Ishikawa (cell line): ENCODE results near the gene FGD2.

Experiments
- CEBPB ChIP-seq: IDR thresholded peaks from 2 replicates; pipeline ENCODE4 v1.6.1; 2012
- CREB1 ChIP-seq: IDR thresholded peaks from 2 replicates; pipeline ENCODE4 v1.6.1; 2012; ENCODE audit warnings: low read depth
- EGR1 ChIP-seq: IDR thresholded peaks from 2 replicates; pipeline ENCODE4 v1.6.1; 2012
- EP300 ChIP-seq: IDR thresholded peaks from 2 replicates; pipeline ENCODE4 v1.6.1; 2012; ENCODE audit warnings: borderline replicate concordance
- FOXM1 ChIP-seq: IDR thresholded peaks from 2 replicates; pipeline ENCODE4 v1.6.1; 2012; ENCODE audit warnings: low read depth, borderline replicate concordance
- NFIC ChIP-seq: IDR thresholded peaks from 2 replicates; pipeline ENCODE4 v1.6.1; 2012
- RAD21 ChIP-seq: IDR thresholded peaks from 2 replicates; pipeline ENCODE4 v1.6.1; 2012; ENCODE audit warnings: low read depth
- TAF1 ChIP-seq: IDR thresholded peaks from 2 replicates; pipeline ENCODE4 v1.6.1; 2012; ENCODE audit warnings: low read depth, mild to moderate bottlenecking
- TCF12 ChIP-seq: IDR thresholded peaks from 2 replicates; pipeline ENCODE4 v1.6.1; 2012; ENCODE audit warnings: low read depth
- TEAD4 ChIP-seq: IDR thresholded peaks from 2 replicates; pipeline ENCODE4 v1.6.1; 2012
- YY1 ChIP-seq: IDR thresholded peaks from 2 replicates; pipeline ENCODE4 v1.6.1; 2012; ENCODE audit warnings: low read depth
- ZBTB7A ChIP-seq: IDR thresholded peaks from 2 replicates; pipeline ENCODE4 v1.6.1; 2012; ENCODE audit warnings: low read depth
- TF ChIP-seq, protein P1 (sequence below): IDR thresholded peaks from 2 replicates; pipeline ENCODE4 v1.6.1; 2012
- TF ChIP-seq, protein P2 (sequence below): IDR thresholded peaks from 2 replicates; pipeline ENCODE4 v1.6.1; 2012
- TF ChIP-seq, protein P3 (sequence below): IDR thresholded peaks from 2 replicates; pipeline ENCODE4 v1.6.1; 2012; ENCODE audit warnings: low read depth, mild to moderate bottlenecking

The FGD2 gene

DNA sequence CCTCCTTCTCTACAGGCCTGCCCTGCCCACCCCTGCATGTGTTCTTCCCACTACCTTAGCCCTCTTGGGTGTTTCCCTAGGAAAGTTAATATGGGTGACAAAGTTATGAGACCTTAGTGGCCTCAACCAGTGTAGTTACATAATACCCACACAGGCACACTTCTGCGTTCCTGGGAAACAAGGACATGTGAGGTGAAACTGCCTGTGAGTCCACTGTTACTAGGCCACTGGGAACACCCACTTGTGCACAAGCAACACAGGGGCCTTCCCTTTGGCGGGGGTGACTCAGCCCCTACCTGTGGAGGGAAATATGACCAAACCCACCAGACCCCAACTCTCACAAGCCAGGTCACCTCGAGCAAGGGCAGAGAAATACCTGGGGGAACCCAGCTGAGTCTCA lies 38.2 kb upstream of the FGD2 start:
- TF ChIP-seq EP300 (no peak), TAF1 (no peak), EGR1 (no peak), RAD21 (no peak), CEBPB (no peak), ZBTB7A (no peak), NFIC (no peak), TCF12 (no peak), TEAD4 (no peak), YY1 (no peak)
- TF ChIP-seq, protein P1, sequence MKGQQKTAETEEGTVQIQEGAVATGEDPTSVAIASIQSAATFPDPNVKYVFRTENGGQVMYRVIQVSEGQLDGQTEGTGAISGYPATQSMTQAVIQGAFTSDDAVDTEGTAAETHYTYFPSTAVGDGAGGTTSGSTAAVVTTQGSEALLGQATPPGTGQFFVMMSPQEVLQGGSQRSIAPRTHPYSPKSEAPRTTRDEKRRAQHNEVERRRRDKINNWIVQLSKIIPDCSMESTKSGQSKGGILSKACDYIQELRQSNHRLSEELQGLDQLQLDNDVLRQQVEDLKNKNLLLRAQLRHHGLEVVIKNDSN = no peak
- TF ChIP-seq, protein P2, sequence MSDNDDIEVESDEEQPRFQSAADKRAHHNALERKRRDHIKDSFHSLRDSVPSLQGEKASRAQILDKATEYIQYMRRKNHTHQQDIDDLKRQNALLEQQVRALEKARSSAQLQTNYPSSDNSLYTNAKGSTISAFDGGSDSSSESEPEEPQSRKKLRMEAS = no peak

DNA sequence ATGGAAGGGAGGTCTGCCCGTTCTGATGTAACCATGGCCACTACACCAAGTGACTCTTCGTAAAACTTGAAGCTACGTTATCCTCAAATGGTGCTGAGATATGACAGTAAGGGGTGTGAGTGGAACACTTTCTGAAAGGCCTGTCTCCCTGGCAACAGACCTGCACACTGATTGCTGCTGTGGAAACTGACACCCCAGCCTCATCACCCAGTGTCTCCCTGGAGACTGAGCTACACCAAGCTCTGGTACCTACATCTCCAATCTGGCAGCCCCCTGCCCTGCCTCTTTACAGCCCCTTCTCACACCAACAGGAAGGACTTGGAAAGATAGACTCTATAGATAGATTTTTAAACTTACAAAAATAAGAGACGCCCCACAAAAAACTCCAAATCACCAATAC lies 37.7 kb upstream of the FGD2 start:
- no peak for TF ChIP-seq CEBPB
- no peak for TF ChIP-seq EP300
- no peak for TF ChIP-seq FOXM1
- no peak for TF ChIP-seq YY1
- TF ChIP-seq RAD21 = no peak
- TF ChIP-seq, protein P2 = no peak
- no peak for TF ChIP-seq TAF1
- no peak for TF ChIP-seq ZBTB7A
- TF ChIP-seq CREB1 = no peak
- TF ChIP-seq TEAD4 = no peak
- no peak for TF ChIP-seq NFIC
- TF ChIP-seq TCF12 = no peak
- TF ChIP-seq, protein P3, sequence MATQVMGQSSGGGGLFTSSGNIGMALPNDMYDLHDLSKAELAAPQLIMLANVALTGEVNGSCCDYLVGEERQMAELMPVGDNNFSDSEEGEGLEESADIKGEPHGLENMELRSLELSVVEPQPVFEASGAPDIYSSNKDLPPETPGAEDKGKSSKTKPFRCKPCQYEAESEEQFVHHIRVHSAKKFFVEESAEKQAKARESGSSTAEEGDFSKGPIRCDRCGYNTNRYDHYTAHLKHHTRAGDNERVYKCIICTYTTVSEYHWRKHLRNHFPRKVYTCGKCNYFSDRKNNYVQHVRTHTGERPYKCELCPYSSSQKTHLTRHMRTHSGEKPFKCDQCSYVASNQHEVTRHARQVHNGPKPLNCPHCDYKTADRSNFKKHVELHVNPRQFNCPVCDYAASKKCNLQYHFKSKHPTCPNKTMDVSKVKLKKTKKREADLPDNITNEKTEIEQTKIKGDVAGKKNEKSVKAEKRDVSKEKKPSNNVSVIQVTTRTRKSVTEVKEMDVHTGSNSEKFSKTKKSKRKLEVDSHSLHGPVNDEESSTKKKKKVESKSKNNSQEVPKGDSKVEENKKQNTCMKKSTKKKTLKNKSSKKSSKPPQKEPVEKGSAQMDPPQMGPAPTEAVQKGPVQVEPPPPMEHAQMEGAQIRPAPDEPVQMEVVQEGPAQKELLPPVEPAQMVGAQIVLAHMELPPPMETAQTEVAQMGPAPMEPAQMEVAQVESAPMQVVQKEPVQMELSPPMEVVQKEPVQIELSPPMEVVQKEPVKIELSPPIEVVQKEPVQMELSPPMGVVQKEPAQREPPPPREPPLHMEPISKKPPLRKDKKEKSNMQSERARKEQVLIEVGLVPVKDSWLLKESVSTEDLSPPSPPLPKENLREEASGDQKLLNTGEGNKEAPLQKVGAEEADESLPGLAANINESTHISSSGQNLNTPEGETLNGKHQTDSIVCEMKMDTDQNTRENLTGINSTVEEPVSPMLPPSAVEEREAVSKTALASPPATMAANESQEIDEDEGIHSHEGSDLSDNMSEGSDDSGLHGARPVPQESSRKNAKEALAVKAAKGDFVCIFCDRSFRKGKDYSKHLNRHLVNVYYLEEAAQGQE = no peak
- TF ChIP-seq, protein P1 = no peak
- TF ChIP-seq EGR1 = no peak

DNA sequence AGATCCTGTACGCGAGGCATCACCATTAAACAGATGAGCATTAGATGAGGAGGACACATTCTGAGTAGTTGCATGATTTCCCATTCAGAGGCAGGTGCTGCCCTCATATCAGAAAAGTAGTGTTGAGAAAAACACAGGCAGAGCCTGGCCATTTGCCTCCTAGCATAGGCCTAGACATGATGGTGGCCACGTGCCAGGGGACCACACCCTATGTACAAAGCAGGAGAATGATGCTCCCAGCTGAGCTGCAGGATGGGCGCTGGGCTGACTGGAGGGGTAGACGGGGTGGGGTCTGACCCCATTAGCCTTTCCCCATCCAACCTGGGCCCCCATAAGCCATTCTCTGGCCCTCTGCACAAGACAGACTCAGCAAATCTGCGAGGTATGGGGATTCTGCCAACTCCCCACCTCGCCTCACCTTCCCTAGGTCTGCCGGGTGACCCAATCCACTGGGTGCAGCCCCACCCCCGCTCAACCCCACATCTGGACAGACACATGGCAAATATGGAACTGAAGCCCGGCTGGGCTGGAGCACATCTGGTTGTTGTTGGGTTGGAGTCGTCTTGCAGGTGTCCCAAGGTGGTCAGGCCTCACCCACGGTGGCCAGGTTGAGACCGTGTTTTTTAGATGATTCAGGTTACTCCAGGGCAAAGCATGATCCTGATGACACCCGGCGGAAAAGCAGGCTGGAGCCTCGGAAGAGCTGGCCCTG lies 37.0 kb upstream of the FGD2 start:
- TF ChIP-seq FOXM1 (no peak), CREB1 (no peak), YY1 (no peak), NFIC (no peak), EP300 (no peak), TCF12 (no peak), EGR1 (no peak), TAF1 (no peak), RAD21 (no peak), ZBTB7A (no peak), TEAD4 (no peak), CEBPB (no peak)
- TF ChIP-seq, protein P1 = no peak
- TF ChIP-seq, protein P2 = no peak
- TF ChIP-seq, protein P3 = no peak

DNA sequence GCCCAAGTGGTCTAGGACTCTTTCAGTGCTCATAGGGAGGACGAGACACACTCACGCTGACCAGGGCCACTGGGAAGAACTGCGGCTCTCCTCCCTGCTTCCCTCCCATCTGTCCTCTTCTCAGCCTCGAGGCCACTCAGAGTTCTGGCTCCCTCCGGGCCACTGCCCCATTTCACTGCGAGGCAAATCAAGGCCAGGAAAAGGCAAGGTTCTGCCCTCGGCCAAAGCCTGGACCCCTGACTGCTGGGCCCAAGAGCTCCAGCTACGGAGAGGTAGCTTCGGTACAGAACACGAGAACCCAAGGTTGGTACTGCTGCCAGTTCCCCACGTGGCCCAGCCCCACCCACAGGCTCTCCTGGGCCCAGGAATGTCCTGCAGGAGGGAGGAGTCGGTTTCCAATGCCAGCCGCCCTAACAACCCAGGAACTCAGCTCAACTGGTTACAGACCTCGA lies 36.2 kb upstream of the FGD2 start:
- TF ChIP-seq, protein P1 = peak; percentile 53
- TF ChIP-seq YY1 = no peak
